Uterus (tissue), 4 donors: ENCODE results near the gene NPAT. TPM values are rescaled to one million over a fixed set of nuclear protein-coding genes. Genes with fewer than 3 reads are reported as not detected.

Experiments used
- DNase-seq, 2 donors: peaks; one replicate each; pipeline ENCODE4 v3.0.0-alpha.2; 2019 to 2020
- H3K27ac ChIP-seq, 2 donors: fragments of 200-600 bp; sonication (generic); 1 replicate in 1 of 2; 2 replicates in 1 of 2; pipeline ENCODE4 v1.5.1; 2016 to 2018
- H3K27me3 ChIP-seq, 2 donors: fragments of 200-600 bp; sonication (generic); one replicate each; pipeline ENCODE4 v1.5.1; 2018 to 2019; ENCODE audit warnings: control low read depth in 1 of 2
- H3K36me3 ChIP-seq, 2 donors: fragments of 200-600 bp; sonication (generic); one replicate each; pipeline ENCODE4 v1.5.1; 2019; ENCODE audit warnings: control low read depth in 1 of 2
- H3K4me1 ChIP-seq, 2 donors: fragments of 200-600 bp; sonication (generic); one replicate each; pipeline ENCODE4 v1.5.1; 2018 to 2019; ENCODE audit warnings: control low read depth in 1 of 2
- H3K4me3 ChIP-seq, 2 donors: fragments of 200-600 bp; sonication (generic); 1 replicate in 1 of 2; 2 replicates in 1 of 2; pipeline ENCODE4 v1.5.1; 2018 to 2019; ENCODE audit warnings: mild to moderate bottlenecking in 1 of 2
- H3K9me3 ChIP-seq, 2 donors: fragments of 200-600 bp; sonication (generic); one replicate each; pipeline ENCODE4 v1.5.1; 2019; ENCODE audit warnings: control low read depth in 1 of 2
- CTCF ChIP-seq, 4 experiments: fragments of 200-600 bp in 2 of 4; fragments of 450-650 bp in 2 of 4; sonication (generic) in 2 of 4; IDR thresholded peaks; one replicate each; pipeline ENCODE4 v1.5.1; 2016 to 2019; ENCODE audit warnings: antibody characterized with exemption in 4 of 4, mild to moderate bottlenecking in 2 of 4, moderate library complexity in 1 of 4
- POLR2A ChIP-seq, 2 donors: fragments of 450-650 bp; IDR thresholded peaks; one replicate each; pipeline ENCODE4 v1.6.1; 2016; ENCODE audit warnings: antibody characterized with exemption in 2 of 2, mild to moderate bottlenecking in 1 of 2, moderate library complexity in 1 of 2
- intact Hi-C: fragments of 100-400 bp; cut with DNase I; formaldehyde crosslinking; loops from one replicate; pipeline ENCODE4 v1.15.1; 2023; ENCODE audit warnings: low total_unique reads
- total RNA-seq, 4 donors: library from RNA; depleted of rRNA in 3 of 4; stranded (reverse); fragments of >200 nt in 3 of 4; gene quantifications; one replicate each; pipeline versions ENCODE4 v1.1.0 to v1.2.4, GENCODE V29; 2014 to 2023
- donor health status: DM: yes; HTN: yes; CAD: no.

The NPAT gene
- total RNA-seq = 10 to 100 TPM; 14.7 to 28.9 (median 21.3) TPM

GRCh38 chr11:108222574-108223347, at the start of gene NPAT, which contains the start of gene ATM:
NPAT (minus strand) TSS chr11:108222638; CDS start chr11:108222536, 102 bp downstream.
ATM (plus strand) TSS chr11:108223067; CDS start chr11:108227625, 4,558 bp downstream.
- Histone ChIP-seq H3K4me1 (peaks cover 0 to 7% of the 10 kb centered on the region in 2 donors), H3K27me3 (no peaks in the 10 kb centered on the region), H3K9me3 (no peaks in the 10 kb centered on the region), H3K36me3 (no peaks in the 10 kb centered on the region), H3K27ac (peak within 1 kb of the TSS; percentile 93 to 96), H3K4me3 (peak within 1 kb of the TSS; percentile 83 to 85)
- intact Hi-C loops = no loop called here
- peak; percentile 99 to 100 for DNase-seq
- peak; percentile 57 to 85 (median 79) for TF ChIP-seq CTCF (IDR thresholded peaks at IDR 0.05)
- TF ChIP-seq POLR2A (IDR thresholded peaks at IDR 0.05) = peak; percentile 89 to 95

GRCh38 chr11:108269583-108269982, 47.1 kb upstream of the NPAT start:
- Histone ChIP-seq H3K4me1 (no peaks in the 10 kb centered on the region), H3K27me3 (no peaks in the 10 kb centered on the region), H3K4me3 (no peak overlapping the region), H3K27ac (no peak overlapping the region), H3K36me3 (no peaks in the 10 kb centered on the region), H3K9me3 (no peaks in the 10 kb centered on the region)
- intact Hi-C loops = no loop called here
- no peak for DNase-seq
- TF ChIP-seq CTCF (IDR thresholded peaks at IDR 0.05) (no peak), POLR2A (IDR thresholded peaks at IDR 0.05) (no peak)

GRCh38 chr11:108253176-108253575, 30.7 kb upstream of the NPAT start:
- intact Hi-C loops = no loop called here
- H3K27ac ChIP-seq = no peak overlapping the region
- no peaks in the 10 kb centered on the region for H3K36me3 ChIP-seq

GRCh38 chr11:108246885-108247284, 24.4 kb upstream of the NPAT start:
- H3K27me3 ChIP-seq = no peaks in the 10 kb centered on the region
- no peaks in the 10 kb centered on the region for H3K36me3 ChIP-seq
- TF ChIP-seq POLR2A (IDR thresholded peaks at IDR 0.05) (no peak), CTCF (IDR thresholded peaks at IDR 0.05) (no peak)
- intact Hi-C loops = no loop called here
- no peak for DNase-seq
- no peak overlapping the region for H3K27ac ChIP-seq
- no peaks in the 10 kb centered on the region for H3K9me3 ChIP-seq
- no peak overlapping the region for H3K4me3 ChIP-seq
- H3K4me1 ChIP-seq = no peaks in the 10 kb centered on the region

More at GRCh38 chr11:108253176-108253575, 30.7 kb upstream of the NPAT start:
- no peak for DNase-seq
- no peaks in the 10 kb centered on the region for H3K27me3 ChIP-seq
- TF ChIP-seq CTCF (IDR thresholded peaks at IDR 0.05) (no peak), POLR2A (IDR thresholded peaks at IDR 0.05) (no peak)
- no peaks in the 10 kb centered on the region for H3K9me3 ChIP-seq
- H3K4me3 ChIP-seq = no peak overlapping the region
- no peaks in the 10 kb centered on the region for H3K4me1 ChIP-seq

- H3K4me1 ChIP-seq = no peaks in the 10 kb centered on the region
- H3K27ac ChIP-seq = no peak overlapping the region
- TF ChIP-seq POLR2A (IDR thresholded peaks at IDR 0.05) = no peak
- no peak for TF ChIP-seq CTCF (IDR thresholded peaks at IDR 0.05)
- no peak overlapping the region for H3K4me3 ChIP-seq
- intact Hi-C loops = no loop called here
- no peaks in the 10 kb centered on the region for H3K27me3 ChIP-seq
- DNase-seq = no peak
- H3K36me3 ChIP-seq = no peaks in the 10 kb centered on the region
- no peaks in the 10 kb centered on the region for H3K9me3 ChIP-seq
Observed at GRCh38 chr11:108246308-108246707, 23.9 kb upstream of the NPAT start.
